ENCODE measurements around the gene CALCOCO2. TPM values are rescaled to one million over a fixed set of nuclear protein-coding genes. Genes with fewer than 3 reads are reported as not detected.
A peak's percentile ranks its signal among the peaks of the same experiment; 100 is the strongest.

Gene CALCOCO2
- total RNA-seq, 1 experiment from 2014 or later: 23.1 TPM

- Mint-ChIP-seq H3K9me3 (no peaks in the 10 kb centered on the region), H3K27me3 (ENCODE audit: low read depth) (no peaks in the 10 kb centered on the region), H3K4me3 (peak overlapping the region; percentile 89 to 95), H3K36me3 (ENCODE audit: insufficient read depth in 1 of 3, low read depth in 3 of 3) (peaks cover 12 to 25% (median 12%) of the 10 kb centered on the region in 3 experiments; a peak in 5 of 7 replicates), H3K4me1 (peaks cover 4 to 8% of the 10 kb centered on the region in 2 experiments; a peak in 3 of 4 replicates), H3K27ac (peak overlapping the region in 1 of 3 experiments; percentile 97; a peak in 2 of 7 replicates)
- H2AK5ac ChIP-seq (ENCODE audit: insufficient read length, low read length): no peak overlapping the region
- H2BK5ac ChIP-seq (ENCODE audit: insufficient read length, low read length): no peak overlapping the region
- H3K18ac ChIP-seq (ENCODE audit: insufficient read length, low read depth, low read length): no peak overlapping the region
- no peak overlapping the region for H2BK20ac ChIP-seq (ENCODE audit: low read depth, low read length, poor library complexity, severe bottlenecking)
- H4K5ac ChIP-seq (ENCODE audit: insufficient read length, low read depth, low read length): no peak overlapping the region
- no peak for DNase-seq
- no peak for TF ChIP-seq CTCF (conservative IDR thresholded peaks at IDR 0.05)
- H3K56ac ChIP-seq (ENCODE audit: insufficient read length, low read depth, low read length): no peak overlapping the region
- H2AFZ ChIP-seq (ENCODE audit: low read length): no peak overlapping the region
- no peaks in the 10 kb centered on the region for H3K4me1 ChIP-seq (ENCODE audit: insufficient read depth, low read length)
- no CpG with 5 or more reads among the region's 5 CpGs for WGBS (ENCODE audit: extremely low coverage, insufficient read length, low lambda C conversion rate)
- no peaks in the 10 kb centered on the region for H3K27me3 ChIP-seq (ENCODE audit: insufficient read depth, low read length)
- H3K23me2 ChIP-seq (ENCODE audit: insufficient read length, low read depth, low read length, poor library complexity, severe bottlenecking): peaks cover 7% of the 10 kb centered on the region
- no peak overlapping the region for H3K14ac ChIP-seq (ENCODE audit: insufficient read depth, low read length)
- peak overlapping the region; percentile 83 for H3K9ac ChIP-seq (ENCODE audit: extremely low read depth, insufficient read length, low read length)
- H3K79me1 ChIP-seq (ENCODE audit: insufficient read depth, low read depth, low read length, poor library complexity, severe bottlenecking): peaks cover 4% of the 10 kb centered on the region
- no peak overlapping the region for H3K27ac ChIP-seq (ENCODE audit: insufficient read length, low read depth, low read length)
- no peak overlapping the region for H4K8ac ChIP-seq (replicated peaks; ENCODE audit: insufficient read length, low read depth, low read length)
- H4K20me1 ChIP-seq (ENCODE audit: control insufficient read depth, insufficient read depth, insufficient read length): no peaks in the 10 kb centered on the region
- H3K4me2 ChIP-seq (ENCODE audit: insufficient read depth, insufficient read length, low read length): peak overlapping the region; percentile 82
- no peak overlapping the region for H3K23ac ChIP-seq (ENCODE audit: insufficient read length, low read depth, low read length)
- no peak overlapping the region for H2BK12ac ChIP-seq (ENCODE audit: insufficient read length, low read depth, low read length)
- H3K4ac ChIP-seq (ENCODE audit: low read depth, low read length): no peak overlapping the region
- no peak overlapping the region for H2BK120ac ChIP-seq (ENCODE audit: low read depth, low read length, poor library complexity, severe bottlenecking)
- H4K91ac ChIP-seq (ENCODE audit: insufficient read length, low read depth, low read length): no peak overlapping the region
- no peaks in the 10 kb centered on the region for H3K79me2 ChIP-seq (ENCODE audit: insufficient read depth, low read length)
- H2BK15ac ChIP-seq (ENCODE audit: low read depth, low read length): no peak overlapping the region
- no peak overlapping the region for H3T11ph ChIP-seq (ENCODE audit: low read length)
- H3K9me3 ChIP-seq (ENCODE audit: control insufficient read depth, low read depth, low read length): no peaks in the 10 kb centered on the region
These were observed 63.0 kb downstream of the CALCOCO2 start for GRCh38 chr17:48893646-48894508.
